NCI-H460 (cell line): Measurements from ENCODE around the gene MMP15. TPM values are rescaled to one million over a fixed set of nuclear protein-coding genes. Genes with fewer than 3 reads are reported as not detected.

Source experiments
- DNase-seq: peaks from one replicate; pipeline ENCODE4 v3.0.0-alpha.2; 2016; ENCODE audit warnings: low read depth; ENCODE audit errors: extremely low read depth
- total RNA-seq: library from RNA; depleted of rRNA; stranded (reverse); fragments of >200 nt; shearing (Covaris generic); gene quantifications from 2 replicates; pipeline ENCODE4 v1.2.3, GENCODE V29; 2014

MMP15 gene
- total RNA-seq, 1 experiment from 2014 or later: 4.0 TPM

GRCh38 chr16:58032710-58033293 is 7.2 kb downstream of the MMP15 start:
- no peak for DNase-seq

GRCh38 chr16:58034128-58034685 is 8.7 kb downstream of the MMP15 start:
- DNase-seq: no peak

- DNase-seq: no peak
Measured at GRCh38 chr16:58034774-58035173, 9.2 kb downstream of the MMP15 start.

- DNase-seq: no peak
Measured at GRCh38 chr16:58035356-58036170, 10.0 kb downstream of the MMP15 start.

GRCh38 chr16:58036943-58037342 is 11.4 kb downstream of the MMP15 start:
- DNase-seq: no peak

GRCh38 chr16:58037365-58038057 is 12.0 kb downstream of the MMP15 start:
- DNase-seq: no peak

- DNase-seq: no peak
Measured at GRCh38 chr16:58038219-58038641, 12.7 kb downstream of the MMP15 start.

- DNase-seq: no peak
Measured at GRCh38 chr16:58039829-58040495, 14.4 kb downstream of the MMP15 start.

- no peak for DNase-seq
Measured at GRCh38 chr16:58040496-58040846, 14.9 kb downstream of the MMP15 start.

- no peak for DNase-seq
Measured at GRCh38 chr16:58040945-58041627, 15.5 kb downstream of the MMP15 start.

GRCh38 chr16:58041628-58041955 is 16.0 kb downstream of the MMP15 start:
- no peak for DNase-seq

- DNase-seq: no peak
Measured at GRCh38 chr16:58042001-58042885, 16.7 kb downstream of the MMP15 start.

- no peak for DNase-seq
Measured at GRCh38 chr16:58042886-58043515, 17.4 kb downstream of the MMP15 start.

- DNase-seq: no peak
Measured at GRCh38 chr16:58043571-58044155, 18.1 kb downstream of the MMP15 start.

- DNase-seq: no peak
Measured at GRCh38 chr16:58044266-58045019, 18.9 kb downstream of the MMP15 start.

GRCh38 chr16:58045096-58045495 is 19.5 kb downstream of the MMP15 start:
- no peak for DNase-seq

- DNase-seq: no peak
Measured at GRCh38 chr16:58046054-58046881, 20.7 kb downstream of the MMP15 start.
